HG03280 (cell line): ENCODE measurements around the gene LOXL3.
A peak's percentile ranks its signal among the peaks of the same experiment; 100 is the strongest.
"Not testable (repeated sequence)": the region's sequence is repeated elsewhere in the genome, so short reads cannot be mapped to it uniquely, and the experiment has no call there.

Experiments used
- ATAC-seq: cut with Tn5 transposase; IDR thresholded peaks from one replicate; pipeline ENCODE4 v1.9.1; 2021; ENCODE audit warnings: mild to moderate bottlenecking, moderate library complexity; ENCODE audit not compliant: unreplicated experiment

Gene LOXL3

DNA sequence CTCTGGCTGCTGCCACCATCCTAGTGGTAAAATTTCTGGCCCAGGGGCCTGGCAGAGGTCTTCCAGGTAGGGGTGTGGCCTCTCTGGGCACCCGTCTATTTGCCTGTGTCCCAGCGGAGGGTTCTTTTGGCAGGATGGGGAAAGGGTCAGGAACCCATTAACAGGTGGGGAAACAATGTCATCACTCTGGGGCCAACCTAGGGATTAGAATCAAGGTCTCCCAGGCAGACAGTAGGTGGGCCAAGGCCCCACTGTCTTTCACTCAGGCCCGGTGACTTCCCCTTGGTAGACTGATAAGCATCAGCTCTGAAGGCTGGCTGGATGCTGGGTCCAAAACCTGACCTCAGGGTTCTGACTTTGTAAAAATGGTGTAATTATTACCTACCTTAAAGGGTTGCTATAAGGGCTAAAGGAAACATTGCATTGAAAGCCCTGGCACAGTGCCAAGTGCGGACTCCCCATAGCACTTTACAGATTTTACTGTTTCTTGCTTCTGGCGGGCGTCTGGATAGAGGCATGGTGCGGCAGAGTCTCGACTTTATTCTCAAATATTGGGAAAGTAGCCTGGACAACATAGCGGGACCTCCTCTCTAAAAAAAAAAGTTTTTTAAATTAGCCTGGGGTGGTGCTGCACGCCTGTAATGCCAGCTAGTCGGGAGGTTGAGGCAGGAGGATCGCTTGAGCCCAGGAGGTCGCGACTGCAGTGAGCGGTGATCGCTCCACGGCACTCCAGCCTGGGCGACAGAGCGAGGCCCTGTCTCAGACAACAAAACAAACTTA lies 56.6 kb downstream of the LOXL3 start:
- no peak for ATAC-seq

DNA sequence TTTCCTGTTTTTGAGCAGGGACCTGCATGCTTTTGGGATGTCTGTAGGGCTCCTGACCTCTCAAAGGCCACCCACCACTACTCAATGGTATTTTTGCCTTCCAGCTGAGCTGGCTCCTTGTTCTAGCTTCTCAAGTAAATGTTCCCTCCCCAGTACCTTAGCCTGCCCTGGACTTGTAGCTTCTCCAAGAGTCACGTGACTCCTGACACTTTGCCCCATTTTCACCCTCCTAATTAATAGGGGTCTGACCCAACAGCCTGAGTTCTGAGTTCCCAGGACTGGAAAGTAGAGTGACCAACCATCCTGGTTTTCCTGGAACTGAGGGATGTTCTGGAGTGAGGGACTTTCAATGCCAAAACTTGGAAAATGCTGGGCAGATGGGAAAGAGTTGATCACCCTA lies 58.3 kb downstream of the LOXL3 start:
- ATAC-seq, result no peak

DNA sequence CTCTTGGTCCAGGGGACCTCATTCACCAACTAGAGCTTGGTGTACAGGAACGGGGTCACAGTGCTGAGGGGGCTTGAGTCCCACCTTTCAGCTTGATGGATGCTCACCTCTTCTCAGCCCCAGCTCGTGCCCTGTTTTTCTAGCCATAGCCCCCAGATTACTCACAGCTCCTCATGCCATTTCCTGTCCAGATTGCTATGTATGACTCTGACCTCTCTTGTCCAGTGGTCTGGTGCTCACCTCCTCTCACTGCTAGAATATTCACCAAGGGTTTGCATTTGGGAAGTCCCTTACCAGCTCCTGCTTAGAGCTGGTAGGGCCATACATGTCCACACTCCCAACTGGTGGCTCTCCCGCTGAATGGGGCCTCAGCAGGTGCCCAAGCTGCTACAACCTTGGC lies 60.2 kb downstream of the LOXL3 start:
- no peak for ATAC-seq

DNA sequence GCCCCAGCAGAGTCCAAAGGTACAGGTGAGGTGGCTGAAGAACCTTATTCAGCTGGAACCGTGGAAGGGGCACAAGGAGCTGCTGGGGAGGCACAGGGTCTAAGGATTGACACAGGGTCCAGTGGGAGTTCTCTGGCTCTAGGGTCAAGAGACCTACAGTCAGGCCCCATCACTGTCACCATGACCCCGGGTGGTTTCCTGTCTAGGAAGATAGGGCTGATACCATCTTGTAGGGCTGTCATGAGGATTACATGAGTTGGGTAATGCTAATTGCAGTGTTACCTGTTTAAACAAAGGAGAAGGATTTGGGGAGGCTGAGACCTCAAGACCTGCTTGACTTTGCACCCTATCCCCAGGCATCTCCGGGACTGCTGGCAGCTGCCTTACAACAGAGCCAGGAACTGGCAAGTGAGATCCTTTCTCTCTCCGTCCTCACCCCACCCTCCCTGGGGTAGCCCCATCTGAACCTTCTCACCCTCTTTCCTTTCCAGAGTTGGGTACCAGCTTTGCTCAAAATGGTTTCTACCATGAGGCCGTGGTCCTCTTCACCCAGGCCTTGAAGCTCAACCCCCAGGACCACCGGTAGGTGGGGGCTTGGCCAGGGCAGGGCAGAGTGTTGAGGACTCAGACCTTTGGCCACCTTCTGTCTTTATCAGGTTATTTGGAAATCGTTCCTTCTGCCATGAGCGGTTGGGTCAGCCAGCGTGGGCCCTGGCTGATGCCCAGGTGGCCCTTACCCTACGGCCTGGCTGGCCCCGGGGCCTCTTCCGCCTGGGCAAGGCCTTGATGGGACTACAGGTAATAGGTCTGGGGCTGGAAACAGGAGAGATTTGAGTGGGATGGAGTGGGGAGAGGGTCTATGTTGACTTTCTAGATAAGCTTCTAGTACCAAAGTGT lies 61.8 kb downstream of the LOXL3 start:
- ATAC-seq, result no peak

DNA sequence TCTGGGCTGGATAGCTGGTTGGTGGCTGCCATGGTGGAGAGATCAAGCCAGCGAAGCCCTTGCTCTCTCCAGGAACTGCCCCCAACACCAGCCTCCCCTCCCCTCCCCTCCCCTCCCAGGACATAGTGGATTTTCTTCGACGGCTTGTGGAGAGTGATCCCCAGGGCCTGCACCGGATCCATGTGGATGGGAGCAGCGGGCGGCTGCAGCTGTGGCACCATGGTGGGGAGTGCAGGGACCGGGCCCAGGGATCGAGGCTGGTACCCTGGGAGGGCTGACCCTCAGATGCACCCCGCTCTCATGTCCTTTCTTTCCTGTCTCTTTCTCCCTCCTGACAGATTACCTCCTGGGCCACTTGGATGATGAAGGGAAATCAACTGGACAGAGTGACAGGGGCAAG lies 63.8 kb downstream of the LOXL3 start:
- no peak for ATAC-seq

DNA sequence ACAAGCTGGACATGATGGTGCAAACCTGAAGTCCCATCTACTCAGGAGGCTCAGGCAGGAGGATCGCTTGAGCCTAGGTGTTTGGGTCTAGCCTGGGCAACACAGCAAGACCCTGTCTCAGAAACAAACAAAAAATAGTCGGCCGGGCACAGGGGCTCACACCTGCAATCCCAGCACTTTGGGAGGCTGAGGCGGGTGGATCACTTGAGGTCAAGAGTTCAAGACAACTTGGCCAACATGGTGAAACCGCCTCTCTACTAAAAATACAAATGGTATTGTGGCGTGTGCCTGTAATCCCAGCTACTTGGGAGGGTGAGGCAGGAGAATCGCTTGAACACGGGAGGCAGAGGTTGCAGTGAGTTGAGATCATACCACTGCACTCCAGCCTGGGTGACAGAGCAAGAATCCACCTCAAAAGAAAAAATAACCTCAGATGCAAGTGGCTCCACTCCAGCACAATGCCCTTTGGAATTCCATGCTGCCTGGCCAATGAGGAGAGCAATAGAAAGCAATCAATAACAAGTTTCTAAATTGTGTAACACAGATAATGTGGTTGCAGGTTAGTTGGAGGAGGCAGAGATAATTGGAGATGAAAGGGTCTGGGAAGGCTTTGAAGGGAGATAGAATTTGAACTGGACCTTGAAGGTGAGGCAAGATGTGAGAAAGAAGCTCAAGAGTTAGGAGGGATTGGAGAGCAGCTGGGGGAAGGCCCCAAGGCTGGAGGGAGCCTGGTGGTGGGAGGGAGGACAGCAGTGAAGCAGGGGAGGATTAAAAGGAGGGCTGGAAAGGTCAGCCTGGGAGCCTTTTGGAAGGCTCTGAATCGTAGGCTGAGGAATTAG lies 64.9 kb downstream of the LOXL3 start:
- no peak for ATAC-seq

DNA sequence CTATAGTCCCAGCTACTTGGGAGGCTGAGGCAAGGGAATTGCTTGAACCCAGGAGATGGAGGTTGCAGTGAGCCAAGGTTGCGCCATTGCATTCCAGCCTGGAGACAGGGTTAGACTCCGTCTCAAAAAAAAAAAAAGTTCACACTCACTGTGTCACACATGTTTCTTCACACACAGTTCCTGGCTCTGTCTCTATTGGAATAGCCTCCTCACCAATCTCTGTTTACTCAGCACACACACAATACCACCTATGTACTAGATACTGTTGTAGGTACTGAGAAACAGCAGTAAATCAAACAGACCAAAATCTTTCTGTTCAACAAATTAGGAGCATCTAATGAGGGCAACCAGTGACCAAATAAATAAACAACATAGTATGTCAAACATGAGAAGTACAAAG lies 67.6 kb downstream of the LOXL3 start:
- ATAC-seq, result no peak

DNA sequence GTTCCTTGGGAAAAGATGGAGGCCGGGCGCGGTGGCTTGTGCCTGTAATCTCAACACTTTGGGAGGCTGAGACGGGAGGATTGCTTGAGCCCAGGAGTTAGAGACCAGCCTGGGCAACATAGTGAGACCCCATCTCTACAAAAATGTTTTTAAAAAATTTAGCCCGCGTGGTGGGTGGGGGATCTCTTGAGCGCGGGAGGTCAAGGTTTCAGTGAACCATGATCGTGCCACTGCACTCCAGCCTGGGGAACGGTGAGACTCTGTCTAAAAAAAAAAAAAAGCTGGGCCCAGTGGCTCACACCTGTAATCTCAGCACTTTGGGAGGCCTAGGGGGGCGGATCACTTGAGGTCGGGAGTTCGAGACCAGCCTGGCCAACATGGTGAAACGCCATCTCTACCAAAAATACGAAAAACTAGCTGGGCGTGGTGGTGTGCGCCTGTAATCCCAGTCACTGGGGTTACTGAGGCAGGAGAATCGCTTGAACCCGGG lies 70.0 kb downstream of the LOXL3 start:
- not testable (repeated sequence) for ATAC-seq

DNA sequence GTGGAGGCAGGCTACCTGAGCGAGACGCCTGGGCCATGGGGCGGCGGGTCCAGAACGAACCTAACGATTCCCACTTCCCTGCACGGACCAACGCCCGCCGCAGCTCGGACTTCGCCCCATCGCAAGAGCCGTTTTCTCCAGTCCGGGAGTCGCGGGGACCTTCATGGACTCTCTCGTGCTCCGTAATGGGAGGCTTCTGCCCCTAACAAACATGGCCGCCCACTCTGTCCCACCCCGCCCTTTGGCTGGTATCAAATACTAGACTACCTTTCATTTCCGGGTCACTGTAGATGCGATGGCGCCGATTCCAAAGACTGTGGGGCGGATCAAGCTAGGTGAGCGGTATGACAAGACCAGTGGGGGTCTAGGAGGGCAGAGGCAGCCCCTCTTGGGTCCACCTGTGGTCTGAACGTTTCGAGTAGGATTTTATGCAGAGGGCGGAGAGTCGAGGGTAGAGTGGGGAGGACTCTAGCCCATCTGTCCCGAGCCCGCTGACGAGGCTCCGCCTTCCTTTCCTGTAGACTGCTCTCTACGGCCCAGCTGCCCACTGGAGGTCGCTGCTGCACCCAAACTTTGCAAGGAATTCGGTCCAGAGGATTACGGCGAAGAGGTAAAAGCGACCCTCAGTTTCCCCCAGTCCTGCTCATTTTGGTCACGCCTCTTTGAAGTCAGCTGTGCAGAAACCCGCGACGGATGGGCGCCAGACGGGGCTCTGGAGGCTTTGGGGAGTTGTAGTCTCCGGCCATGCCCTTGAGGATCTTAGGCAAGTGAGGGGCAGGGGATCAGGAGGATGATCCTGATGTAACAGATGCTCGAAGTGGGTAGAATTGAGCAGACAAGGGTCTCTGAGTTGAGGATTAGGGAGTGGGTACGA lies 70.7 kb downstream of the LOXL3 start, which contains the start of the genes CCDC142 and TTC31:
TSS of gene CCDC142 (minus strand) at position 198 of the 874 bp plus-strand sequence. CDS start at position 37, 161 bp downstream.
TSS of gene TTC31 (plus strand) at position 281 of the 874 bp plus-strand sequence. CDS start at position 296, 15 bp downstream.
- ATAC-seq, result peak; percentile 90
